ENCODE data around the gene MICALL1. TPM values are rescaled to one million over a fixed set of nuclear protein-coding genes. Genes with fewer than 3 reads are reported as not detected.
A peak's percentile ranks its signal among the peaks of the same experiment; 100 is the strongest.

MICALL1 gene
- total RNA-seq, 1 experiment from 2014 or later, result 47.2 TPM

GRCh38 chr22:37904572-37905533 is 1.2 kb upstream of the MICALL1 start:
- Mint-ChIP-seq H3K4me3 (peak overlapping the region; percentile 68), H3K27ac (no peak overlapping the region; the same call in 1 of the 2 replicates), H3K9me3 (no peaks in the 10 kb centered on the region), H3K36me3 (no peaks in the 10 kb centered on the region), H3K27me3 (ENCODE audit: low read depth) (no peaks in the 10 kb centered on the region), H3K4me1 (peaks cover 25% of the 10 kb centered on the region)
- TF ChIP-seq, protein P1, sequence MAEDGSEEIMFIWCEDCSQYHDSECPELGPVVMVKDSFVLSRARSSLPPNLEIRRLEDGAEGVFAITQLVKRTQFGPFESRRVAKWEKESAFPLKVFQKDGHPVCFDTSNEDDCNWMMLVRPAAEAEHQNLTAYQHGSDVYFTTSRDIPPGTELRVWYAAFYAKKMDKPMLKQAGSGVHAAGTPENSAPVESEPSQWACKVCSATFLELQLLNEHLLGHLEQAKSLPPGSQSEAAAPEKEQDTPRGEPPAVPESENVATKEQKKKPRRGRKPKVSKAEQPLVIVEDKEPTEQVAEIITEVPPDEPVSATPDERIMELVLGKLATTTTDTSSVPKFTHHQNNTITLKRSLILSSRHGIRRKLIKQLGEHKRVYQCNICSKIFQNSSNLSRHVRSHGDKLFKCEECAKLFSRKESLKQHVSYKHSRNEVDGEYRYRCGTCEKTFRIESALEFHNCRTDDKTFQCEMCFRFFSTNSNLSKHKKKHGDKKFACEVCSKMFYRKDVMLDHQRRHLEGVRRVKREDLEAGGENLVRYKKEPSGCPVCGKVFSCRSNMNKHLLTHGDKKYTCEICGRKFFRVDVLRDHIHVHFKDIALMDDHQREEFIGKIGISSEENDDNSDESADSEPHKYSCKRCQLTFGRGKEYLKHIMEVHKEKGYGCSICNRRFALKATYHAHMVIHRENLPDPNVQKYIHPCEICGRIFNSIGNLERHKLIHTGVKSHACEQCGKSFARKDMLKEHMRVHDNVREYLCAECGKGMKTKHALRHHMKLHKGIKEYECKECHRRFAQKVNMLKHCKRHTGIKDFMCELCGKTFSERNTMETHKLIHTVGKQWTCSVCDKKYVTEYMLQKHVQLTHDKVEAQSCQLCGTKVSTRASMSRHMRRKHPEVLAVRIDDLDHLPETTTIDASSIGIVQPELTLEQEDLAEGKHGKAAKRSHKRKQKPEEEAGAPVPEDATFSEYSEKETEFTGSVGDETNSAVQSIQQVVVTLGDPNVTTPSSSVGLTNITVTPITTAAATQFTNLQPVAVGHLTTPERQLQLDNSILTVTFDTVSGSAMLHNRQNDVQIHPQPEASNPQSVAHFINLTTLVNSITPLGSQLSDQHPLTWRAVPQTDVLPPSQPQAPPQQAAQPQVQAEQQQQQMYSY (CRISPR knock-in tag; IDR thresholded peaks at IDR 0.05), result peak; percentile 20; the same call in 1 of the 2 replicates
- TF ChIP-seq ERG (CRISPR knock-in tag; IDR thresholded peaks at IDR 0.05), result no peak
- TF ChIP-seq GABPB1 (CRISPR knock-in tag; IDR thresholded peaks at IDR 0.05), result peak; percentile 70
- TF ChIP-seq ZMAT4 (CRISPR knock-in tag; IDR thresholded peaks at IDR 0.05), result no peak
- TF ChIP-seq TEAD4 (CRISPR knock-in tag; IDR thresholded peaks at IDR 0.05), result no peak
- TF ChIP-seq CREB1 (CRISPR knock-in tag; IDR thresholded peaks at IDR 0.05), result no peak
- TF ChIP-seq ZNF219 (CRISPR knock-in tag; IDR thresholded peaks at IDR 0.05; ENCODE audit: borderline replicate concordance), result no peak
- 0 out of 2 replicates have a peak, but pooled peaks have one; percentile 37 for TF ChIP-seq USF2 (CRISPR knock-in tag; IDR thresholded peaks at IDR 0.05)
- TF ChIP-seq E2F5 (CRISPR knock-in tag; IDR thresholded peaks at IDR 0.05), result no peak
- TF ChIP-seq JUN (CRISPR knock-in tag; IDR thresholded peaks at IDR 0.05), result 0 out of 2 replicates have a peak, but pooled peaks have one; percentile 34
- TF ChIP-seq, protein P2, sequence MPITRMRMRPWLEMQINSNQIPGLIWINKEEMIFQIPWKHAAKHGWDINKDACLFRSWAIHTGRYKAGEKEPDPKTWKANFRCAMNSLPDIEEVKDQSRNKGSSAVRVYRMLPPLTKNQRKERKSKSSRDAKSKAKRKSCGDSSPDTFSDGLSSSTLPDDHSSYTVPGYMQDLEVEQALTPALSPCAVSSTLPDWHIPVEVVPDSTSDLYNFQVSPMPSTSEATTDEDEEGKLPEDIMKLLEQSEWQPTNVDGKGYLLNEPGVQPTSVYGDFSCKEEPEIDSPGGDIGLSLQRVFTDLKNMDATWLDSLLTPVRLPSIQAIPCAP (CRISPR knock-in tag; IDR thresholded peaks at IDR 0.05), result 0 out of 2 replicates have a peak, but pooled peaks have one; percentile 46
- TF ChIP-seq, protein P3, sequence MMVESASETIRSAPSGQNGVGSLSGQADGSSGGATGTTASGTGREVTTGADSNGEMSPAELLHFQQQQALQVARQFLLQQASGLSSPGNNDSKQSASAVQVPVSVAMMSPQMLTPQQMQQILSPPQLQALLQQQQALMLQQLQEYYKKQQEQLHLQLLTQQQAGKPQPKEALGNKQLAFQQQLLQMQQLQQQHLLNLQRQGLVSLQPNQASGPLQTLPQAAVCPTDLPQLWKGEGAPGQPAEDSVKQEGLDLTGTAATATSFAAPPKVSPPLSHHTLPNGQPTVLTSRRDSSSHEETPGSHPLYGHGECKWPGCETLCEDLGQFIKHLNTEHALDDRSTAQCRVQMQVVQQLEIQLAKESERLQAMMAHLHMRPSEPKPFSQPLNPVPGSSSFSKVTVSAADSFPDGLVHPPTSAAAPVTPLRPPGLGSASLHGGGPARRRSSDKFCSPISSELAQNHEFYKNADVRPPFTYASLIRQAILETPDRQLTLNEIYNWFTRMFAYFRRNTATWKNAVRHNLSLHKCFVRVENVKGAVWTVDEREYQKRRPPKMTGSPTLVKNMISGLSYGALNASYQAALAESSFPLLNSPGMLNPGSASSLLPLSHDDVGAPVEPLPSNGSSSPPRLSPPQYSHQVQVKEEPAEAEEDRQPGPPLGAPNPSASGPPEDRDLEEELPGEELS (CRISPR knock-in tag; IDR thresholded peaks at IDR 0.05), result peak; percentile 43; the same call in 1 of the 2 replicates
- no peak for TF ChIP-seq TP53 (CRISPR knock-in tag; IDR thresholded peaks at IDR 0.05)
- ChIA-PET POLR2A (interaction anchor here (0.6 to 1.8 kb wide), 3 partner anchors 8 to 224 kb away, joined by 3 to 10 read pairs (median 3); no protein-coding TSS in a partner anchor), CTCF (interaction anchor here (0.6 to 3.2 kb wide), 16 partner anchors 9 to 163 kb away, joined by 3 to 20 read pairs (median 6); partner anchors contain the start of genes C22orf23 and POLR2F)
- ATAC-seq (0 out of 2 replicates have a peak, but pooled peaks have one; percentile 2), DNase-seq (ENCODE audit: low spot score) (no peak)

Measured in WTC11 (cell line).